HG03139 (cell line): Measurements from ENCODE around the gene FN1.

Source experiments
- ATAC-seq: cut with Tn5 transposase; IDR thresholded peaks from one replicate; pipeline ENCODE4 v1.9.1; 2021; ENCODE audit not compliant: unreplicated experiment

The FN1 gene

GRCh38 chr2:215442401-215442787, 6.5 kb upstream of the FN1 start:
- no peak for ATAC-seq

- no peak for ATAC-seq
Measured at GRCh38 chr2:215441560-215442400, 5.9 kb upstream of the FN1 start.

GRCh38 chr2:215439980-215440512, 4.2 kb upstream of the FN1 start:
- ATAC-seq: no peak

- no peak for ATAC-seq
Measured at GRCh38 chr2:215439404-215439803, 3.5 kb upstream of the FN1 start.

GRCh38 chr2:215437614-215438013, 1.7 kb upstream of the FN1 start:
- no peak for ATAC-seq

GRCh38 chr2:215436705-215437565, 1.1 kb upstream of the FN1 start:
- peak; percentile 12 for ATAC-seq

GRCh38 chr2:215435280-215435869, 493 bp downstream of the FN1 start:
- ATAC-seq: peak; percentile 24

GRCh38 chr2:215434447-215435279, 1.2 kb downstream of the FN1 start:
- ATAC-seq: no peak

- ATAC-seq: no peak
Measured at GRCh38 chr2:215432759-215433594, 2.9 kb downstream of the FN1 start.

- ATAC-seq: no peak
Measured at GRCh38 chr2:215431778-215432758, 3.8 kb downstream of the FN1 start.

GRCh38 chr2:215431290-215431689, 4.6 kb downstream of the FN1 start:
- no peak for ATAC-seq

GRCh38 chr2:215430528-215431187, 5.2 kb downstream of the FN1 start:
- no peak for ATAC-seq

- ATAC-seq: no peak
Measured at GRCh38 chr2:215429424-215429823, 6.4 kb downstream of the FN1 start.

GRCh38 chr2:215428060-215428910, 7.6 kb downstream of the FN1 start:
- ATAC-seq: no peak

GRCh38 chr2:215427585-215427984, 8.3 kb downstream of the FN1 start:
- no peak for ATAC-seq

GRCh38 chr2:215425021-215425782, 10.7 kb downstream of the FN1 start:
- ATAC-seq: no peak
